DMS53 (cell line): ENCODE results near the gene CAPN12.

Experiments
- DNase-seq: peaks from one replicate; lab custom pipeline; 2025; lab: John Stamatoyannopoulos, UW

Gene CAPN12

GRCh38 chr19:38725469-38726283 is 18.6 kb downstream of the CAPN12 start:
- no peak for DNase-seq

- no peak for DNase-seq
Observed at GRCh38 chr19:38723990-38724854, 20.1 kb downstream of the CAPN12 start.

- DNase-seq = no peak
Observed at GRCh38 chr19:38723606-38723965, 20.7 kb downstream of the CAPN12 start.

- DNase-seq = no peak
Observed at GRCh38 chr19:38722947-38723605, 21.2 kb downstream of the CAPN12 start.

- no peak for DNase-seq
Observed at GRCh38 chr19:38721979-38722773, 22.1 kb downstream of the CAPN12 start.

- DNase-seq = no peak
Observed at GRCh38 chr19:38721496-38721895, 22.8 kb downstream of the CAPN12 start.

GRCh38 chr19:38720559-38721236 is 23.6 kb downstream of the CAPN12 start:
- no peak for DNase-seq

GRCh38 chr19:38719761-38720558 is 24.3 kb downstream of the CAPN12 start:
- DNase-seq = no peak

GRCh38 chr19:38718747-38719543 is 25.3 kb downstream of the CAPN12 start:
- no peak for DNase-seq

- DNase-seq = no peak
Observed at GRCh38 chr19:38717855-38718254, 26.4 kb downstream of the CAPN12 start.

- no peak for DNase-seq
Observed at GRCh38 chr19:38717051-38717450, 27.2 kb downstream of the CAPN12 start.

GRCh38 chr19:38715555-38715954 is 28.7 kb downstream of the CAPN12 start:
- no peak for DNase-seq

- DNase-seq = no peak
Observed at GRCh38 chr19:38714354-38714778, 29.9 kb downstream of the CAPN12 start.

- no peak for DNase-seq
Observed at GRCh38 chr19:38713865-38714264, 30.4 kb downstream of the CAPN12 start.

- DNase-seq = no peak
Observed at GRCh38 chr19:38713227-38713649, 31.0 kb downstream of the CAPN12 start.

GRCh38 chr19:38712161-38712748 is 32.0 kb downstream of the CAPN12 start:
- DNase-seq = no peak

- DNase-seq = no peak
Observed at GRCh38 chr19:38711726-38712153, 32.5 kb downstream of the CAPN12 start.

GRCh38 chr19:38710928-38711725 is 33.1 kb downstream of the CAPN12 start:
- DNase-seq = no peak
